Putamen (tissue), 1 donor: ENCODE data around the gene RPS6KA3.
"Not testable (repeated sequence)": the region's sequence is repeated elsewhere in the genome, so short reads cannot be mapped to it uniquely, and the experiment has no call there.

Source experiments
- DNase-seq: peaks from one replicate; pipeline ENCODE4 v3.0.0-alpha.2; 2016; ENCODE audit warnings: low spot score

The RPS6KA3 gene

GRCh38 chrX:20218836-20219505 lies 47.7 kb downstream of the RPS6KA3 start:
- DNase-seq, result no peak

DNA sequence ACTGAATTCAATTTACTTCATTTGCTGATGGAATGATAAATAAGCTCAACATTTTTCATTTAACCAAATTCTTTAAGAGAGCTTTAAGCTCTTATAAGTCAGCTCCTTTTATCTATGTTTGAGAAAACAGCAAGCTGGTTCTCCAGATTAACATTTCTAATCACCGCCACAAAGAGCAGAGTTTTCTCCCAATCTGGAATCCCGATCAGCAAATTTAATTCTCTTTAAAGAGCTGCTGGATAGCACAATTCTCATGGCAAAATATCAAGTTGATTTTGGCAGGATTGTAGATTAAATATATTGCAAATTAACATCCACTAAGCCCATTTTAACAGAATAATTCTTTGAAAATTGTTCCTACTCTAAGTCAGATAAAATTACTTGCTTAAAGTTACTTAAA lies 48.8 kb downstream of the RPS6KA3 start:
- no peak for DNase-seq

DNA sequence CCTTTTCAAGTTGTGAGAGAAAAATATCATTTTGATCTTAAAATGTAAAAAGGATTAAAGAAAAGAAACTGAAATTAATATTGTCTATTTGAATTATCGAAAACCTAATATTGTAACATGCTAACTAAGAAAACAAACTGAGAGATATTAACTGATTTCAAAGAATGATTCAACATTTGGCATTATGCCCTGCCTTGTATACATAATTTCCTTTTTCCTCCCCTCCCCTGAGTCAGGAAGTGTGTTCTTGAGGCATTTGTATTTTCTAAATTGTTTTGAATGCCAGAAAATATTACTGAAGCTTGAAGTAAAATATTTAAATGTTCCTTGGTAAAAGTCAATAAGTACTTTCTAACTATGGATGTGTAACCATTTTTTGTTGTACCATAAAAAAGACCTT lies 49.4 kb downstream of the RPS6KA3 start:
- no peak for DNase-seq

DNA sequence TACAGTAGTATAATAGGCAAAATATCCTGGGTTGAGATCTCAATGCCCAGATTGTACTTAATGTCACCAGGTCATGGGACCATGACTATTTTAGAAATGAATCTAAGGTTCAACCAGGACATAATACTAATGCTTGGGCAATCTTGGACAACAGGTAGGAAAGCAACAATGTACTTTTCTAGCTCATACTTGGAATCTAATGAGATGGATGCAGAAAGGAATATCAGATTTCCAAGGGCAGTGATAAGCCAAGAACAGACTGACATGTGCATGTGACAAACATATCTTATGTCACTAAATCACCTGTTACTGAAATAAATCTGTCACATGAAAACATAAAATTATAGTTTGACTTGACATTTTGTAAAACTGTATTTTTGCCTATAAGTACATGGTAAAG lies 51.1 kb downstream of the RPS6KA3 start:
- DNase-seq, result no peak

GRCh38 chrX:20212486-20213089 lies 54.1 kb downstream of the RPS6KA3 start:
- DNase-seq, result no peak

GRCh38 chrX:20211261-20211786 lies 55.4 kb downstream of the RPS6KA3 start:
- DNase-seq, result no peak

GRCh38 chrX:20205927-20206708 lies 60.6 kb downstream of the RPS6KA3 start:
- no peak for DNase-seq

DNA sequence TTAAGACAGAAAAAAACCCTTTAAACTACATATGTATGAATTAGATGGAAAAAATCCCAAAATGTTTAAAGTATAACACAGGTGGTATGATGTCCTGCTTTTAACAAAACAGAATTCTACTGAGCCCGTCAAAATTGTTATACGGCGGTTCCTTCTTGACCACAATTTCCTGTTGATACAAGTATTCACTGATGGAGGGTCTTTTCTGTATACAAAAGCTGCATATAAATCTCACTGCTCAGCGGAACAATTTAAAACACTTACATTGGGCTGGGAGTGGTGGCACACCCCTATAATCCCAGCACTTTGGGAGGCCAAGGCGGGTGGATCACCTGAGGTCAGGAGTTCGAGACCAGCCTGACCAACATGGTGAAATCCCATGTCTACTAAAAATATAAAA lies 62.4 kb downstream of the RPS6KA3 start:
- no peak for DNase-seq

DNA sequence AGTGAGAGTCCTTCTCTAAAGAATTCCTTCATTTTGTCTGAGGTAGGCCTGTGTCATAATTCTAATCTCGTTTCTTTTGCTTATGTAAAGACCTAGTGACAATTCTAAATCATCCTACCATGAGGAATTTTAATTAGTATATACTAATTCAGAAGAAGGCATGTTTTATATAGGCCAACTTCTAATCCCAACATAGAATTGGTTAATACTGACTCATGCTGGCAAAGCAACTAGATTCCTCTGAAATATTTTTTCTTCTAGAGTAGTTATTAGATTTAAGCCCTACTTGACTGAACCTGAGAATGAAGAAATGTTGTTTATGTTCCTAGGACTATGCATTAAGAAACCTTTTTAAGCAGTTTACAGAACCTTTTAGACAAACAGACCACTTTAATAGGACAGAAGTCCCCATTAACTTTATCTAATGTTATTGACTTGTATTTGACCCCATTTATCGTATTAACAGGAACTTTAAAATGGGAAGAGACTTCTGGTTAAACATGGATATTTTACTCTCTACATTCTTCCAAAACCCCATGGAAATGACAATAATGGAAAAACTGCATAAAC lies 69.0 kb downstream of the RPS6KA3 start:
- DNase-seq, result no peak

DNA sequence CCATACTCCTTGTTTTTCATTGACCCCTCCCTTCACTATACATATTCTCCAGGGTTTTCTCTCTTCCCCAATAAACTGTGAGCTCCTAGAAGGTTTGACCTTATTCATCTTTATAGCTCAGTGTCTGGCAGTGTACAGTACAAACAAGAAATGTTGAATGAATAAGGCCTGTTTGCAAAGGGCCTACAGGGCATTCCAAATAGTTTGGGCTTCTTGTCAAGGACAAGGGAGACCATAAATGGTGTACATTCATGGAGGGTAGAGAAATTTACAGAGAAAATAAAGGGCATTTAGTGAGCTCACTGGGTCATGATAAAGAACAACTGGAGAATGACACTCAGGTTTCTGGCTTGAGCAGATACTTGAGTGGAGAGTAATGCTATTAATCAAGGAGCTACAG lies 77.5 kb downstream of the RPS6KA3 start:
- DNase-seq, result no peak

DNA sequence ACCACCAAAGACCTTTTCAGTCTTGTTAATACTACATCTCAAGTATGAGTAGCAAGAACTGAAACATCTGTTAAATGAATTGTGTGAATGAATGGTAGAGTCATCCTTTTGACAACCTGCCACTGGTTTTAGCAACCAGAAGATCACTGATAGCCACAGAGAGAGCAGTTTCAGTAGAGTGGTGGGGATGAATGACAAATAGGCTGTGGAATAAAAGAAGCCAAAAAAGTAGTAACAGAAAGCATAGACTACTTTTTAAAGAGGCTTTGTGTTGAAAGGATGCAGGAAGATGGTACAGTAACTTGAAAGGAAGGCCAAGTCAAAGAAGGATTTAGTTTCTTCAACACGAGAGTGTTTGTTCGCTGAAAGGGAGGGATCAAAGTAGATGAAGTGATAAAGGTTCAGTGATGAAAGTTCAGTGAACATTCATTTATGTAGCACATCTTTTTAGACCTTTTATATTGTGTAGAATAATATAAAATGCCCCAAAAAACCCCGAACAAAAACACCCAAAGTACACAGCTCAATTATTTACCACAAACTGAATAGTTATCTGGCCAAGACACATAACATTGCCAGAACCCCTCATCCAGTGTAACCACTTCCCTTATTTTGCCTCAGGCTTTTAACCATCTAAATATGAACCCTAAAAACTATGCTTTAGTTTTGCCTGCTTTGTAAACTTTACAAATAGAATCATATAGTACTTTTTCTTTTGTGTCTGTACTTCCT lies 84.9 kb downstream of the RPS6KA3 start:
- DNase-seq, result no peak

DNA sequence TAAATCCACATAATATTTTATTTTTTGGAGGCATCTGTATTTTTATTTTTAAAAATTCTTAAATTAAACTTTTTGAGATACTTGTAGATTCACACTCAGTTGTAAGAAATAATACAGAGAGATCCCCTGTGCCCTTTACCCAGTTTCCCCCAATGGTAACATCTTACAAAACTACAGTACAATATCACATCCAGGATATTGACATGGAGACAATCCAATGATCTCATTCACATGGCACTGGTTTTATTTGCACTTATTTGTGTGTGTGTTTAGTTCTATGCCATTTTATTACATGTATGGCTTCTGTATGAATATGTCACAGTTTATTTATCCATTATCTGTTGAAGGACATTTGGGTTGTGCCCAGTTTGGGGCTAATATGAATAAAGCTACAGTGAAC lies 89.6 kb downstream of the RPS6KA3 start:
- no peak for DNase-seq

- DNase-seq, result no peak
Measured at GRCh38 chrX:20173856-20174255, 92.9 kb downstream of the RPS6KA3 start.

DNA sequence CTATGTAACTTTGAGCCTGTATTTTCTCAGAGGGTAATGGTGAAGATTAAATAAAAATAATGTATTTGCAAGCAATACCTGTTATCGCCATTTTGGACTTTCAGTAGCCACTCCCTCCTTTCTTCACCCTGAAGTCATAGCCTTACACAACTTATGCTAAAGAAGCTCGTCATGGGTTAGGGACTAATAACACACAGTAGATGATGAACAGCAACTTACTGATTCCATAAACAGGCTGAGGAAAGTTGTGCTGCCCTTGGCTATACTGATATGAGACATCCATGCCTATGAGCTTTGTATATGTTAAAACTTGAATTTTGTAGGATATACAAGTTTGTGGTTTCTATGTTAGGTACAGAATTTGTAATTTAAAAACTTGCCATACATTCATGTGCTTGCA lies 93.4 kb downstream of the RPS6KA3 start:
- DNase-seq, result no peak

DNA sequence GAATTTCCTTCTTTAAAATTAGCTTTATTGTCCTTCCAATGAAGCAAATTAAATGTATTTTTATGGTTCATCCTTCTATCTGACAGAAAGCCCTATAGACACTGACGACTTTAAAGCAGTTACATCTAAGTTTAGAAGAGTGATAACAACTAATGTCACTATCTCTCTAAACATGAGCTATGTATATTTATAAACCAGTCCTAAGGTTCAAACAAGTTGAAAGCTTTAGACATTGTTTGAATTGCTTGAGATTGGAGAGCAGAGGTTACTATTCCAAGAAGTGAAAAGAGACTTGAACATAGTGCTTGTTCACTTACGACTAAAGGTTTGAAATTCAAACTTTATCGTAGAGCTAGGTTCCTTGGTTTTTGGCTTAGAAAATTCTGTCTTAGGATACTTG lies 94.8 kb downstream of the RPS6KA3 start:
- DNase-seq, result no peak

GRCh38 chrX:20162516-20162915 lies 104.2 kb downstream of the RPS6KA3 start:
- DNase-seq, result not testable (repeated sequence)

- peak; percentile 36 for DNase-seq
Measured at GRCh38 chrX:20159797-20160385, 106.8 kb downstream of the RPS6KA3 start.

- DNase-seq, result no peak
Measured at GRCh38 chrX:20151689-20152088, 115.0 kb downstream of the RPS6KA3 start.

DNA sequence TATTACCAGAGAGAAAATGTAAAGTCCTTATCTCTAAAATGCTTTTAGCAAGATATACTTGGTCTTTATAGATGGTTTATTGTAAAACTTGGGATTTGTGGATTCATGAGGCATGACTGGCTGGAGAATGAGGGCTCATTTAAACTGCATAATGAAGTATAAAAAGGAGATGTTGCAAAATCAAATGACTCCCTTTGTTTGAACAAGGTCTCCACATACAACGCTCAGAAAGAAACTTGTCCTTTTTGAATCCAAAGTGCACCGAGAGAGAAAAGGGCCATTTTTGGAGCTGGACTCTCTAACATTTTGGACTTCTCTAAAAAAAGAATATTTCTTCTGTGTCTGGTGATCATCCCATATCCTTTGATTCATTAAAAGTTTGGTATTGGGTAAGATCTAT lies 117.4 kb downstream of the RPS6KA3 start:
- DNase-seq, result no peak

DNA sequence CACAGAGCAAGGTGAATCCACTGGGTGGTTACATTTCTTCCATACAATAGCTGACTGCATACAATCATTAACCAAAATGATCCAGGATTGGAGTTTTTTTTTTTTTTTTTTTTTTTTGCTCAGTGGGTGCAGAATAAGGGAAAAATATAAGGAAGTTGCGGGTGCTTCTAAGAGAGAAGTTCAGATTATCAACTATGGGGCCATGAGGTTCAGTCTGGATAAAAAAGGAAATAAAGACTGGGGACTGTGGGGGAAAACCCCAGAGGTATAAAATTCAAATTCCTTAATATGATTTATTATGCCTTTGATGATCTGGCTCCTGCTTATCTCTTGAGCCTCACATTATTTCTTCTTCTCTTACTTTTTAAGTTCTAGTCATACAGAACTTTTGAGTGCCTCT lies 119.1 kb downstream of the RPS6KA3 start:
- no peak for DNase-seq

DNA sequence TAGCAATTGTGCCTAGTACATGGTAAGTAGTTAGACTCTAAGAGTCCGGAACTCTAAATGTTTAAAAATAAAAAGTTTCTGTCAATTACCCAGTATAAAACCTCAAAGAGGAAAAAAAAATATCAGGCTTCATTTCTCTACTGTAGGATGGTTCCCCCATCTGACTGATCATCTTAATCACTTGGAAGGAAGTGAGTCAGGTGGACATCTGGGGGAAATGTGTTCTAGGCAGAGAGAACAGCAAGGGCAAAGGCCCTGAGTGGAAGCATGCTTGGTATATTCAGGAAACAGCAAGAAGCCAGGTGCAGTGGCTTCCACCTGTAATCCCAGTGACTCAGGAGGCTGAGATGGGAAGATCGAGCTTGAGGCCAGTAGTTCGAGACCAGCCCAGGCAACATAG lies 122.2 kb downstream of the RPS6KA3 start:
- DNase-seq, result no peak

GRCh38 chrX:20143561-20143960 lies 123.1 kb downstream of the RPS6KA3 start:
- DNase-seq, result no peak
